MG63 (cell line): Measurements from ENCODE around the gene ERICH6B. TPM values are rescaled to one million over a fixed set of nuclear protein-coding genes. Genes with fewer than 3 reads are reported as not detected.
A peak's percentile ranks its signal among the peaks of the same experiment; 100 is the strongest.

Experiments used
- DNase-seq: peaks from one replicate; pipeline ENCODE4 v3.0.0-alpha.2; 2020
- H3K27me3 ChIP-seq: fragments of 250-450 bp; sonication (Bioruptor Pico); 2 replicates; pipeline ENCODE4 v1.5.1; 2020; ENCODE audit warnings: mild to moderate bottlenecking, moderate library complexity
- H3K36me3 ChIP-seq: fragments of 250-450 bp; sonication (Bioruptor Pico); 2 replicates; pipeline ENCODE4 v1.5.1; 2020; ENCODE audit warnings: mild to moderate bottlenecking, moderate library complexity
- H3K4me3 ChIP-seq: fragments of 250-450 bp; sonication (Bioruptor Pico); 2 replicates; pipeline ENCODE4 v1.5.1; 2020; ENCODE audit warnings: mild to moderate bottlenecking, moderate library complexity
- H3K9me3 ChIP-seq: fragments of 250-450 bp; sonication (Bioruptor Pico); 2 replicates; pipeline ENCODE4 v1.5.1; 2020; ENCODE audit warnings: mild to moderate bottlenecking, moderate library complexity
- total RNA-seq: library from RNA; depleted of rRNA; stranded (reverse); fragments of >200 nt; shearing (Covaris generic); gene quantifications from 2 replicates; pipeline ENCODE4 v1.2.3, GENCODE V29; 2014; ENCODE audit warnings: low replicate concordance

ERICH6B gene
- total RNA-seq, 1 experiment from 2014 or later: not detected

DNA sequence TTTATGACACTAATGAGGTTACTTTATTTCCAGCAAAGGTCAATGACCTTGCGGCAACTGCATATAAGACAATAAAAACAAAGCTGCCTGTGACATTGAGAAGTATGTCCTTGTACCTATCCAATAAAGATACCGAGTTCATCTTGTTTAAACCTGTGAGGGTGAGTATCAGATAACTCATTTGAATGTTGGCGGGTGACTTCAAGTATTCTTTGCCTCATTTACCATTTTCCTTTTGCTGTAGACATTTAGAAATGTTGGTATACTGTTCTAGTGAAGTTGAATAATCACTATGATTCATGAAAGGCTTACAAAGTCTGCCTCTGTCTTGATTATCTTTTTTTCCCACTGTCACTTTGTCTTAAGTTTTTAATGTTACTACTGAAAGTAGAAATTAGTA lies 85.8 kb downstream of the ERICH6B start:
- Histone ChIP-seq H3K9me3 (no peaks in the 10 kb centered on the region), H3K4me3 (no peak overlapping the region), H3K36me3 (peaks cover 61% of the 10 kb centered on the region)

DNA sequence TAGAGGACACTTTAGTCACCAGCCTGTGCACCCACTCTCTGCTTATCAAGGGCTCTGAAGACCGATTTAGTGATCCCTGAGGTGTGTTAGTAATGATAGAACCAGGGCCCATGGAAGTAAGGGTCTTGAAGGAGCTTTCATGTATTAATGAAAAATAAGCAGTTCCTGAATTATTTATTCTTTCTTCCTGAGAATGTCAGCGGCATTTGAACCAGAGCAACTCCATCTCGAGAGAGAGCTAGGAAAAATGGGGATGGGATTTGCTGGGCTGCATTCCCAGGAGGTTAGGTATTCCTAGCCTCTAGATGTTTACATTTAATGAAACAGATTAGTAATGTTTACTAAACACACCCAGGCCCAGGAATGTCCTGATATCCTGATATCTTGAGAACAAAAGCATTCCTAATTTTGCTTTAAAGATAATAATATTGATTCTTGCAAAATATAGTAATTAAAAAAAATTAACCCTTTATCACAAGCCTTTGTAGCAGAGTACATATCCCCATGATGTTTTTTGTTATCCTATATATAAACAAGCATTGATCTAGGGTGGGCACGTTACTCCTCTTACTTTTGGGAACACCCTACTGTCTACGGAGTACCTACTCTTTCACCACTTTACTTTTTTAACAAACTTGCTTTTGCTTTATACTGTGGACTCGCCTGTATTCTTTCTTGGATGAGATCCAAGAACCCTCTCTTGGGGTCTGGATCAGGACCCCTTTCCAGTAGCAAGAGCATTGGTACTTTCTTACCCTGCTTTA lies 87.7 kb downstream of the ERICH6B start:
- H3K9me3 ChIP-seq: no peaks in the 10 kb centered on the region
- no peak overlapping the region for H3K4me3 ChIP-seq
- DNase-seq: no peak
- H3K36me3 ChIP-seq: peaks cover 64% of the 10 kb centered on the region
- H3K27me3 ChIP-seq: no peaks in the 10 kb centered on the region

More for the DNA sequence above, 85.8 kb downstream of the ERICH6B start:
- DNase-seq: no peak
- no peaks in the 10 kb centered on the region for H3K27me3 ChIP-seq

DNA sequence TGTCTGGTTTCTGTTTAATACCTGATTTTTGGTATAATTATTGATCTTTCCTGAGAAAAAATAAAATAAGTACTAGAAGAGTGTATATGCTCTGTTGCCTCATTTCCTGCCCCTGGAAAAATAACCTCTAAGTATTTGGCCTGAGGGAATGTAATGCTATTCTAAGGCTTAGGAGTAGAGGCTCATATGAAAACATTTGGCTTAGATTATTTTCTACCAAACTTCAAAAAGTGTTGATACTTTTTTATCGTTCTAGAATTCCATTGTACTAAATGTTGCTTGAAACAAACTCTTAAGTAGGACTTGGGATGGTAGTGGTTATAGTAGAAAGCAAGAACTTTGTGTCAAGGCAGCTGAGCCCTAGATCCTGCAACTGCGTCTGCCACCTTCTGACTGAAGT lies 93.0 kb downstream of the ERICH6B start:
- DNase-seq: no peak
- H3K4me3 ChIP-seq: no peak overlapping the region
- H3K36me3 ChIP-seq: peaks cover 58% of the 10 kb centered on the region
- no peaks in the 10 kb centered on the region for H3K27me3 ChIP-seq
- H3K9me3 ChIP-seq: no peaks in the 10 kb centered on the region

DNA sequence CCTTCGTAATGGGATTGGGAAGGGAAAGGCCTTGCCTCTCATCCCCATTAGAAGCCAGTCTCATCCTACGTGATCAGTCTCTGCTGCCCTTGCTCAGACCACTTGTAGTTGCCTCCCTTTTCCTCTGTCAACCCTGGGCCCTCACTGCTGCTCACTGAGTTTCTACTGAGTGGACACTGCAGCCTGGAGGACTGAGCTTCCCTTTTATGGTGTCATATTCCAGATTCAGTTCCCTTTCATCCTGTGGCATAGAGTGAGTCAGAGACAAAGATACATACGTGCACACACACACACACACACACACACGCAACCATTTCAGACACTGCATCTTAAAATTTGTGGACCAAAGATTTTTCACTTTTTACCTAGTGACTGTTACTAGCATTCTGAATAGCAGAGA lies 94.2 kb downstream of the ERICH6B start:
- H3K4me3 ChIP-seq: no peak overlapping the region
- H3K9me3 ChIP-seq: no peaks in the 10 kb centered on the region
- H3K36me3 ChIP-seq: peaks cover 59% of the 10 kb centered on the region
- no peak for DNase-seq
- H3K27me3 ChIP-seq: no peaks in the 10 kb centered on the region

DNA sequence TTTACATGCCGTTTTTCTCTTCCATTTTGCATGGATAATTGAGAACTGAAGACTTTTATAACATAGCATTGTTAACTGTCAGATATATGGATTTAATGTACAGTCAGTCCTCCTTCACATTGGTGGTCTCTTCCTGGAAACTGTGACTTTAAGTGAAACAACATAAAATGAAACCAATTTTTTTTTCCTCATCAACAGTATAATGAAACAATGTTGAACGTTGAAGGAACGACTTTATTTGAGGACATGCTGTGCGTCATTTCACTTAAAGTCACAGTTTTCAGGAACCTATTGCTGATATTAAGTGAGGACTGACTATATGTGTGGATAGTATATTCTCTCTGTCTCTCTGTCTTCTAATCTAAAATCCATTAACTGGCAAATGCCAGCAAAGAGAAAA lies 96.0 kb downstream of the ERICH6B start:
- H3K36me3 ChIP-seq: peaks cover 65% of the 10 kb centered on the region
- H3K4me3 ChIP-seq: no peak overlapping the region
- no peak for DNase-seq
- H3K27me3 ChIP-seq: no peaks in the 10 kb centered on the region
- H3K9me3 ChIP-seq: no peaks in the 10 kb centered on the region

DNA sequence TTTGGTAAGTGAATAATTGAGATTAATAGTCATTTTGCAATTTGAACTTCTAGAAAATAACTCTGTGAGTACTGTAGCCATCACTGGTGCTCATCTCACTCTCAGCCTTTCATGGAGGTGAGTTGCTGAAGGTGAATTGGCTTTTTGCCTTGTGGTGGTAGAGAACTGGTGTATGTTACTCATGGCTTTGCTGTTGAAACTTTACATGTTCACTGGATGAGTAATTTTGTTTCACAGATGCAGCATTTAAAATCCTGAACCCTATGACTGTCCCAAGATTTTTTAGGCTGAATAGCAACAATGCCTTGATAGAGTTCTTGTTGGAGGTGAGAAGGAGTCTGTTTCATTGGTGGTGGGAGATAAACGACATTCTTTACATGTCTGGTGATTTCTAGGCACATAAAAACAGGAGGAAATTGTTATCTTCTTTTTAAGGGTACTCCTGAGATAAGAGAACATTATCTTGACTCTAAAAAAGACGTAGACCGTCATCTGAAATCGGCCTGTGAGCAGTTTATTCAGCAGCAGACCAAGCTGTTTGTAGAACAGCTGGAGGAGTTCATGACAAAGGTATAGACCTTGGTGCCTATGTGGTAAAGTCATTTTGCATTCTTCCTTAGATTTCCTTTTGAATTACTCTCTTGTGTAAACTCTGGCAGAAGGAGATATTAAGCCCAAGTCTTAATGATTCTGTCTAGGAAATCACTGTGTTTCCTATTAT lies 96.9 kb downstream of the ERICH6B start:
- no peaks in the 10 kb centered on the region for H3K9me3 ChIP-seq
- peaks cover 62% of the 10 kb centered on the region for H3K36me3 ChIP-seq
- no peak overlapping the region for H3K4me3 ChIP-seq
- DNase-seq: no peak
- H3K27me3 ChIP-seq: no peaks in the 10 kb centered on the region

DNA sequence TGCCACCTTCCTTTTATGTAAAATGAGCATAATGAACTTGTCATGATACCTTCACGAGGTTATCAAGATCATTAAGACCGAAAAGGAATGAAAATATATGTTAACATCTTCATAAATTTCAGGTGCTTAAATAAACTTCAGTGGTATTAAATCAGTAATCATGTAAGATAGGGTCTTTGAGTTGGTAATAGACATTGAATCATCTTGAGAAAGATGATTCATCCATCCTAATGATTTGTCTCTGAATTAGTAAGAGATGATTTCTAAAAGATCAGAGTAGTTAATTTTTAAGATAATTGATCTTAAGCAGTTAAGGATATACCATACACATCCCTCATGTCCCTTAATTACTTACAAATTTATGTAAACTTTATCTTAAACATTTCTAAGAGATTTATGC lies 98.8 kb downstream of the ERICH6B start:
- Histone ChIP-seq H3K36me3 (peaks cover 63% of the 10 kb centered on the region), H3K4me3 (no peak overlapping the region), H3K27me3 (no peaks in the 10 kb centered on the region), H3K9me3 (no peaks in the 10 kb centered on the region)
- DNase-seq: no peak

DNA sequence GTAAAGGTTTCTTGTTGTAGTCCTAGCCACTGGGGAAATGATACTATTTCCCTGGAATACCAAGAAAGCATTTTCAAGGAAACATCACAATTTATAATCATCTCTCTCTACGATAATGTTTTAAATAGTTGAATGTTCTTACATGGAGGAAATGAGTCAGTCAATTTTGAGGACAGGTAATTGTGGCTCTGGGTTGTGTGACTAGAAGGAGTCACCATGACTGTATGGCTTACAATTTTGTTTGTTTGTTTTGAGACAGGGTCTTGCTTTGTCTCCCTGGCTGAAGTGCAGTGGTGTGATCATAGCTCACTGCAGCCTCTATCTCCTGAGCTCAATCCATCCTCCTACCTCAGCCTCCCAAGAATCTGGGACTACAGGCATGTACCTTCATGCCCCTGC lies 103.4 kb downstream of the ERICH6B start:
- Histone ChIP-seq H3K27me3 (no peaks in the 10 kb centered on the region), H3K4me3 (no peak overlapping the region), H3K9me3 (no peaks in the 10 kb centered on the region), H3K36me3 (peaks cover 63% of the 10 kb centered on the region)
- DNase-seq: no peak

DNA sequence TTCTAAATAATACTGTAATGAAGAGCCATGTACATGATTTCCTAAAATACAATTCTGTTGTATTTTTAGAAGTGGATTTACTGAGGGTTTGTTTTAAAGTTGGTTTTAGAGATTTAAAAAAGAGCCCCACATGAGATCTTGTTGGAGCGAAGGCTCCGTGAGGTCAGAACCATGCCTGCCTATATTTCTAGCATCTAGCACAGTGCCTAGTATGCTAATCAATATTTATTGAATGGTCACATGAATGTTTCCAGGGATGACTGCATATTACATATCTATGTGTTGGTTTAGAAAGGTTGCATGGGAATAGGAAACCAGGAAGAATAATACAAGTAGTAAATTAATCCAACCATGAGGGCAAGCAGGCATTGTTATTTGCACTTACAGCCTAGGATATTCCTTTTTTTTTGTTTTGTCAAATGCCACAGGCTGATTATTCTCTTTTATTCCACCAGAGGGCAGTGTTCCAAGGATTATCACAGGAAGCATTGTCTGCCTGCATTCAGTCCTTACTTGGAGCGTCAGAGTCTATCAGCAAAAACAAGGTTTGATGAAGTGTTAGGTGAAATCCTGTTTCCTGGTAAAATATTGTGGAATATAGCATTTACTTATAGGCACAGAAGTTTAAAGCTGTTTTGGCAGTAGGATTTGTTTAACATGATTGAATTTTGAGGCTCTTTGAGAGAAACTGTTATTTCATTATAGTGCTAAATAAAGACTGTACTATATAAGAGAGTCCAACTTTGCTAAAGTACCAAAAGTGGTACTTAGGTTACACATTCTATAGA lies 104.0 kb downstream of the ERICH6B start:
- no peak for DNase-seq
- peaks cover 62% of the 10 kb centered on the region for H3K36me3 ChIP-seq
- no peaks in the 10 kb centered on the region for H3K9me3 ChIP-seq
- no peak overlapping the region for H3K4me3 ChIP-seq
- H3K27me3 ChIP-seq: no peaks in the 10 kb centered on the region

DNA sequence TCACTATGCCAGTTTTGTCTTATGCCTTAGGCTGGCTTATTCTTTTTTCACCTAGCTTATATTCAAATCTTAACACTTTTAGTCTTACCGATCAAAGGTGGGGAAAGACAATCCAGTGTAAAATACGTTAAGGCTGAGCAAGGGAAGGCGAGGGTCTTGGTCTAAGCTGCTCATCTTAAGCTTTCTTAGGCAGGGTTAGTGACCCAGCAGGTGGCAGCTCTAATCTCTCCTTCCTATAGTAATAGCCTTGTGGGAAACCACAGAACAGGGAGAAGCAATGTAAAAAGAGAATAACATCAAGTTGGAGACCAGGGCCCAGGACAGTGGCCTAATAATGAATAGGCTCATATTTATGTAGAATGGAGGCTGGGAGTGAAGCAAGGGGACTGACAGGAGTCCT lies 104.9 kb downstream of the ERICH6B start:
- H3K27me3 ChIP-seq: no peaks in the 10 kb centered on the region
- no peak for DNase-seq
- H3K36me3 ChIP-seq: peaks cover 55% of the 10 kb centered on the region
- no peak overlapping the region for H3K4me3 ChIP-seq
- no peaks in the 10 kb centered on the region for H3K9me3 ChIP-seq

DNA sequence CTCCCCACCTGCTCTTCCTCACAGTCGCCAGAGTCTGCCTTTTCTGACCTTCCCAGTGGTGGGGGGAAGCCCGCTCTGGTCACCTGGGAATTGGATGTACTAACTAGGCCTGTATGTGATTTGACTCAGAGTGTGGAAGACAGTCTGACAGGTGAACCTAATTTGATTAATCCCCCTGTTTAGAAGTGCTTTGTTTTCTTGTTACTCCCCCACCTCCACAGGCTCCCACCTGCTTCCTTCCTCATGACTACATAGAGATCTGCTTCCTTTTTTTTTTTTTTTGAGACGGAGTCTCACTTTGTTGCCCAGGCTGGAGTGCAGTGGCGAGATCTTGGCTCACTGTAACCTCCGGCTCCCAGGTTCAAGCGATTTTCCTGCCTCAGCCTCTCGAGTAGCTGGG lies 106.8 kb downstream of the ERICH6B start:
- DNase-seq: no peak
- no peaks in the 10 kb centered on the region for H3K9me3 ChIP-seq
- H3K27me3 ChIP-seq: no peaks in the 10 kb centered on the region
- H3K4me3 ChIP-seq: no peak overlapping the region
- H3K36me3 ChIP-seq: peaks cover 56% of the 10 kb centered on the region

DNA sequence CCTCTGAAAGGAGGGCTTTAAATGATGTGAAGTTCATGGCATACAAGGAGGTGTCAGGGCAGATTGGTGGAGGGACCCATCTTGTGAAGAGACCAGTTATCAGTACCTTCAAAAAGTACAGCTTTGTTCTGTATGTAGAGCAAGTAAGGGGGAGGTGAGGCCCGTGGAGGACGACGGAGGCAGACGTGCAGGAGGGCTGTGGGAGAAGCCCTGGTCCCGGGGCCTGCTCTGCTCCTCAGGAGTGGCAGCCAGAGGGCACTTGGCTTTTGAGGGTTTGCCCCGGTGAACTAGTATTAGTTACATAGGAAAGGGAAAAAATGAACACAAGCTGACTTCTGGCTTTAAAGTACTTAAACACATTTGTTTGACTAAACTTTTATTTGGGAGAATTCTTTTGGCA lies 108.7 kb downstream of the ERICH6B start:
- no peak for DNase-seq
- Histone ChIP-seq H3K4me3 (no peak overlapping the region), H3K36me3 (peaks cover 61% of the 10 kb centered on the region), H3K9me3 (no peaks in the 10 kb centered on the region), H3K27me3 (no peaks in the 10 kb centered on the region)

DNA sequence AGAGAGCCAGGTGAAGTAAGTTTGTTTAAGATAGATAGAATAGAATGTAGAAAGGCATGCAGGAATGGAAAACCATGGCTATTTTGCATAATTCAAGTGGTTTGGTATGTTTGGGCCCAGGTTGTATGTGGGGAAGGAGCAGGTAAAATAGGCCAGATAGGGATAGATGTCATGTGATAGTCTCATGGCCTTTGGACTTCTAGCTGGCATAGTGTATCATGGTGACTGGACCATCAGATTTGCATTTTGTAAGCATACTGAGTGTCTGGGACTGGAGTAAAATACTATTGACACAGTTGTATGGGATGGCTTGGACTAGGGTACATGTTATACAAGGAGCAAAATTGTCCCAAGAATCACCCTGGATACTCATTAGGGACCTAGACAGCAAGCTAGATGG lies 111.9 kb downstream of the ERICH6B start:
- peaks cover 54% of the 10 kb centered on the region for H3K36me3 ChIP-seq
- H3K27me3 ChIP-seq: no peaks in the 10 kb centered on the region
- no peak for DNase-seq

DNA sequence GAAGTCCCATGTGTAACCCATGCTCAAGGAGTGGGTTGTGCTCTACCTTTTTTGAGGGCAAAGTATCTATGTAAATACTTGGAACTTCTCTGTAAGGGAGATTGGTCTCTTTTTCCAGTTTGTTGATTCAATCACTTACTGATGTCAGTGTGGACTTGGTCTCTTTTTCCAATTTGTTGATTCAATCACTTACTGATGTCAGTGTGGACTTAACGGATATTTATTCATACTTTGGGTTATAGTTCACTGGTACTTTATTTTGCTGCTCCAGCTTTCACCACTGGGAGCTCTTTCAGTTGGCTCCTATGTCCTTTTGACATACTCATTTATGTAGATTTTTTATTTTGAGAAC lies 114.4 kb downstream of the ERICH6B start:
- Histone ChIP-seq H3K4me3 (no peak overlapping the region), H3K27me3 (no peaks in the 10 kb centered on the region), H3K36me3 (peaks cover 65% of the 10 kb centered on the region), H3K9me3 (no peaks in the 10 kb centered on the region; the same call in 1 of the 2 replicates)
- DNase-seq: no peak

More for the DNA sequence above, 111.9 kb downstream of the ERICH6B start:
- Histone ChIP-seq H3K9me3 (no peaks in the 10 kb centered on the region; the same call in 1 of the 2 replicates), H3K4me3 (no peak overlapping the region)

DNA sequence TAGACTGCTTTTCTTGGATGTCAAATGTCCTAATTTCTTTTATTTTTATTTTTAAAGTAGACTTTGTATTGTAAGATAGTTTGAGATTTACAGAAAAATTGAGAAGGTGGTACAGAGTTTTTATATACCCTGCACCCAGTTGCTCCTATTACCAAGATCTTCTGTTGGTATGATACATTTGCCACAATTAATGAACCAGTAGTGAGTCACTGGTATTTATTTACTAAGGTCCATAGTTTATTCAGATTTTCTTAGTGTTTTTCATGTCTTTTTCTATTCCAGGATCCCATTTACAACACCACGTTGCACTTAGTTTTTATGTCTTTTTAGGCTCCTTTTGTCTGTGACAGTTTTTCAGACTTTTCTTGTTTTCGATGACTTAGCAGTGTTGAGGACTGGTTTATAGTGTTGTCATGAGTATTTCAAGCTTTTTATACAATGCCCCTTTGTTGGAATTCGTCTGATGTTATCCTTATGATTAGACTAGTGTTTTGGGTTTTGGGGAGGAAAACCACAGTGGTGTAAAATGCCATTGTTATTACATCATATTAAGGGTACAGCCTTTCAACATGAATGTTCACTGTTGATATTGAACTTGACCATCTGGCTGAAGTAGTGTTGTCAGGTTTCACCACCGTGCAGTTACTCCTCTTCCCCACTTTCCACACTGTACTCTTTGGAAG lies 114.9 kb downstream of the ERICH6B start:
- no peaks in the 10 kb centered on the region; the same call in 1 of the 2 replicates for H3K9me3 ChIP-seq

DNA sequence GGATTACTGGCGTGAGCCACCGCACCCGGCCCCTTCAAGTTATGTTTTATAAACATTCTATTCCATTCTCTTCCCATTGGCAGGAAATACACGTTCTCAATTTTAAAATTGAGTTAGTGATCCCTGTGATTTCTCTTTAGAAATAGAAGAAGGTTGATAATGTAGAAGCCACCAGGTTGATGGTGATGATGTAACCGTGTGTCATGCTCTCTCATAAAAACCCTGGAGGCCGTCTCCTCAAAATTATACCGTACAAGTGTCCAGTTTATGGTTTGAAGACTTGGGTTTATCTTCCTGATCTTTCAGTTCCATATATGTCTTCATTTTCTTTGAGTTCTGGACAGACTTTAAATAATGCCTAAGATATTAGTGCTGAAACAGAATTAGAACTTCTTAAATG lies 118.6 kb downstream of the ERICH6B start:
- no peaks in the 10 kb centered on the region for H3K27me3 ChIP-seq
- no peak overlapping the region for H3K4me3 ChIP-seq
- peaks cover 61% of the 10 kb centered on the region for H3K36me3 ChIP-seq
- no peak for DNase-seq
- no peaks in the 10 kb centered on the region; the same call in 1 of the 2 replicates for H3K9me3 ChIP-seq

More for the DNA sequence above, 114.9 kb downstream of the ERICH6B start:
- peaks cover 70% of the 10 kb centered on the region for H3K36me3 ChIP-seq
- DNase-seq: peak; percentile 31
- H3K4me3 ChIP-seq: no peak overlapping the region
- H3K27me3 ChIP-seq: no peaks in the 10 kb centered on the region

DNA sequence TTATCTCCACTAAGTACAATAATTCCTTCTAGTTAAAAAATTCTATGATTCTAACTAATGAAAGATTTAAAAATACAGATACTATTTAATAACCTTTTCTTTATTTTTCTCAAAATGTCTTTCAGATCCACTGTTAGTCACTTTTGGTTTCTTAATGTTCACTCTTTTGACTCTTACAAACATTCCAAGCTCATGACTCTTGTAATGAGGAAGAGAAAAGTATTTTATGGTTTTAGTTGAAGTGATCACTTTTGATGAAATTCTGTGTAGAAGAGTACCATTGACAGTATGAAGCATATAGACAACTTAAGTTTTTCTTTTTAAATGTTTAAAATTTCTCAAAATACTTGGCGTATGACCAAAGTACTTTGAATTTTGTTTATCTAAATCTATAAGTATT lies 123.0 kb downstream of the ERICH6B start:
- DNase-seq: no peak
- H3K9me3 ChIP-seq: no peaks in the 10 kb centered on the region
- no peak overlapping the region for H3K4me3 ChIP-seq
- H3K27me3 ChIP-seq: no peaks in the 10 kb centered on the region
- H3K36me3 ChIP-seq: peaks cover 57% of the 10 kb centered on the region
